DND-41 (cell line): ENCODE results near the gene CEL.

Experiments
- CTCF ChIP-seq: IDR thresholded peaks from 2 replicates; pipeline ENCODE4 v1.5.1; 2012; ENCODE audit warnings: borderline replicate concordance, low read length, moderate library complexity, mild to moderate bottlenecking; ENCODE audit not compliant: poor library complexity, severe bottlenecking; ENCODE audit errors: extremely low read depth
- EZH2 ChIP-seq: IDR thresholded peaks from 3 replicates; pipeline ENCODE4 v1.6.1; 2012; ENCODE audit warnings: borderline replicate concordance, low read depth, mild to moderate bottlenecking, moderate library complexity, low read length, inconsistent platforms; ENCODE audit not compliant: severe bottlenecking

GRCh38 chr9:133063500-133064231, 1.9 kb downstream of the CEL start:
- TF ChIP-seq CTCF (peak; percentile 3), EZH2 (no peak)
